H1 (cell line): Measurements from ENCODE around the gene HOXB3. TPM values are rescaled to one million over a fixed set of nuclear protein-coding genes. Genes with fewer than 3 reads are reported as not detected.

Source experiments
- CTCF ChIA-PET: fragments of 300-600 bp; sonication (Branson Sonifier 250); formaldehyde crosslinking; loops from one replicate; lab custom pipeline; 2021; ENCODE audit not compliant: partially characterized antibody; lab: Charles Lee
- POLR2A ChIA-PET: fragments of 300-600 bp; sonication (Branson Sonifier 250); formaldehyde crosslinking; loops from one replicate; lab custom pipeline; 2021; ENCODE audit warnings: inconsistent platforms; ENCODE audit not compliant: partially characterized antibody; lab: Charles Lee
- DNase-seq, 2 experiments: peaks; one replicate each; pipeline versions ENCODE4 v3.0.0 to v3.0.0-alpha.2; 2010 to 2022; ENCODE audit warnings: low spot score in 2 of 2, low read depth in 1 of 2, mixed read lengths in 1 of 2
- FAIRE-seq: peaks from 2 replicates; lab custom pipeline; 2011; peaks lifted over from hg19 to GRCh38; lab: Jason Lieb, UNC
- H2AFZ ChIP-seq: 2 replicates; pipeline ENCODE4 v1.8.1; 2012; ENCODE audit warnings: low read length, inconsistent platforms
- H2AK5ac ChIP-seq: 2 replicates; pipeline ENCODE4 v1.6.1; 2013; ENCODE audit warnings: low read depth, low read length
- H2BK120ac ChIP-seq: replicated peaks from 2 replicates; pipeline ENCODE3; 2013; ENCODE audit warnings: low read depth, low read length, inconsistent platforms
- H2BK12ac ChIP-seq: 2 replicates; pipeline ENCODE4 v1.6.1; 2013; ENCODE audit warnings: low read depth, low read length
- H2BK15ac ChIP-seq: 2 replicates; pipeline ENCODE4 v1.6.1; 2013; ENCODE audit warnings: low read length
- H2BK20ac ChIP-seq: 2 replicates; pipeline ENCODE4 v1.6.1; 2013; ENCODE audit warnings: low read length
- H2BK5ac ChIP-seq: 2 replicates; pipeline ENCODE4 v1.6.1; 2013; ENCODE audit warnings: low read depth, low read length
- H3K14ac ChIP-seq: 2 replicates; pipeline ENCODE4 v1.6.1; 2013; ENCODE audit warnings: inconsistent platforms; ENCODE audit not compliant: insufficient read length
- H3K18ac ChIP-seq: 2 replicates; pipeline ENCODE4 v1.6.1; 2013; ENCODE audit warnings: low read length; ENCODE audit errors: extremely low read depth
- H3K23ac ChIP-seq: 2 replicates; pipeline ENCODE4 v1.6.1; 2013; ENCODE audit warnings: inconsistent platforms; ENCODE audit not compliant: insufficient read length
- H3K23me2 ChIP-seq: 2 replicates; pipeline ENCODE4 v1.6.1; 2013; ENCODE audit warnings: low read depth, low read length
- H3K27ac ChIP-seq: 2 replicates; pipeline ENCODE4 v1.6.1; 2011; ENCODE audit warnings: low read depth, low read length, inconsistent platforms
- H3K27me3 ChIP-seq, 4 experiments: replicated peaks in 1 of 4; 1 replicate in 1 of 4; 2 replicates in 3 of 4; pipeline versions ENCODE4 v1.6.1 to v1.8.1; 2011 to 2013; ENCODE audit warnings: low read length in 3 of 4, mild to moderate bottlenecking in 3 of 4, inconsistent platforms in 2 of 4, mixed read lengths in 2 of 4, moderate library complexity in 1 of 4; ENCODE audit not compliant: control insufficient read depth in 3 of 4, insufficient read depth in 3 of 4; ENCODE audit errors: extremely low read depth in 1 of 4
- H3K36me3 ChIP-seq, 4 experiments: 2 replicates each; pipeline versions ENCODE4 v1.6.1 to v1.8.1; 2011 to 2013; ENCODE audit warnings: mild to moderate bottlenecking in 4 of 4, low read length in 3 of 4, moderate library complexity in 2 of 4, control low read depth in 1 of 4, inconsistent platforms in 1 of 4; ENCODE audit not compliant: insufficient read depth in 4 of 4, control insufficient read depth in 2 of 4
- H3K4ac ChIP-seq: replicated peaks from 2 replicates; pipeline ENCODE3; 2013; ENCODE audit warnings: low read length, low read depth, mixed read lengths, inconsistent platforms; ENCODE audit not compliant: insufficient read length
- H3K4me1 ChIP-seq, 4 experiments: replicated peaks in 1 of 4; 1 replicate in 1 of 4; 2 replicates in 3 of 4; pipeline versions ENCODE4 v1.6.1 to v1.8.1; 2011 to 2013; ENCODE audit warnings: low read length in 3 of 4, inconsistent platforms in 2 of 4, mixed read lengths in 1 of 4; ENCODE audit not compliant: insufficient read depth in 4 of 4, control insufficient read depth in 3 of 4
- H3K4me2 ChIP-seq, 2 experiments: 2 replicates each; pipeline versions ENCODE4 v1.6.1 to v1.8.1; 2011 to 2013; ENCODE audit warnings: low read depth in 2 of 2, low read length in 2 of 2, control low read depth in 1 of 2, inconsistent platforms in 1 of 2, mild to moderate bottlenecking in 1 of 2; ENCODE audit not compliant: insufficient read depth in 1 of 2
- H3K4me3 ChIP-seq, 4 experiments: fragments of 200-600, 300-600 bp in 1 of 4; sonication (generic), shearing (Covaris generic), sonication (Bioruptor Twin) in 1 of 4; 2 replicates each; pipeline versions ENCODE4 v1.5.1 to v1.8.1; 2011 to 2016; ENCODE audit warnings: low read length in 4 of 4, low read depth in 3 of 4, control low read depth in 2 of 4, inconsistent platforms in 2 of 4, mild to moderate bottlenecking in 2 of 4, mixed read lengths in 1 of 4, moderate library complexity in 1 of 4; ENCODE audit not compliant: insufficient read depth in 2 of 4; ENCODE audit errors: extremely low read depth in 1 of 4
- H3K56ac ChIP-seq: replicated peaks from 2 replicates; pipeline ENCODE3; 2013; ENCODE audit warnings: low read depth, mild to moderate bottlenecking, mixed read lengths, low read length, inconsistent platforms; ENCODE audit not compliant: insufficient read length
- H3K79me1 ChIP-seq: 2 replicates; pipeline ENCODE4 v1.6.1; 2013; ENCODE audit warnings: low read depth, low read length, control low read depth
- H3K79me2 ChIP-seq, 2 experiments: 2 replicates each; pipeline versions ENCODE4 v1.6.1 to v1.8.1; 2012 to 2013; ENCODE audit warnings: low read length in 2 of 2, mild to moderate bottlenecking in 2 of 2, inconsistent platforms in 1 of 2; ENCODE audit not compliant: insufficient read depth in 2 of 2, control insufficient read depth in 1 of 2
- H3K9ac ChIP-seq, 4 experiments: replicated peaks in 1 of 4; 1 replicate in 1 of 4; 2 replicates in 3 of 4; pipeline versions ENCODE4 v1.6.1 to v1.8.1; 2011 to 2013; ENCODE audit warnings: low read depth in 3 of 4, low read length in 3 of 4, control low read depth in 2 of 4, mild to moderate bottlenecking in 2 of 4, moderate library complexity in 2 of 4, inconsistent platforms in 1 of 4; ENCODE audit errors: extremely low read depth in 1 of 4
- H3K9me3 ChIP-seq, 2 experiments: 2 replicates each; pipeline versions ENCODE4 v1.6.1 to v1.8.1; 2012 to 2013; ENCODE audit warnings: mild to moderate bottlenecking in 2 of 2, moderate library complexity in 2 of 2, control low read depth in 1 of 2, inconsistent platforms in 1 of 2, low read depth in 1 of 2, low read length in 1 of 2, mixed read lengths in 1 of 2; ENCODE audit not compliant: insufficient read depth in 2 of 2
- H4K20me1 ChIP-seq, 2 experiments: replicated peaks in 1 of 2; 2 replicates each; pipeline versions ENCODE3 to v1.8.1; 2011 to 2013; ENCODE audit warnings: inconsistent platforms in 2 of 2, low read length in 2 of 2, mild to moderate bottlenecking in 1 of 2; ENCODE audit not compliant: insufficient read depth in 2 of 2, control insufficient read depth in 1 of 2
- H4K5ac ChIP-seq: 2 replicates; pipeline ENCODE4 v1.6.1; 2013; ENCODE audit warnings: low read length, low read depth, mixed read lengths, inconsistent platforms; ENCODE audit not compliant: insufficient read length
- H4K8ac ChIP-seq: 2 replicates; pipeline ENCODE4 v1.8.0; 2013; ENCODE audit warnings: mild to moderate bottlenecking, moderate library complexity, low read length, inconsistent platforms; ENCODE audit not compliant: insufficient read depth; ENCODE audit errors: extremely low read depth
- H4K91ac ChIP-seq: replicated peaks from 2 replicates; pipeline ENCODE3; 2013; ENCODE audit warnings: low read length, mixed read lengths, inconsistent platforms; ENCODE audit not compliant: insufficient read length
- BRCA1 ChIP-seq: IDR thresholded peaks from 2 replicates; pipeline ENCODE4 v1.6.1; 2012; ENCODE audit warnings: low read depth, low read length, improper control_type of control experiment
- CBX8 ChIP-seq: fragments of 300-800, 300-1000 bp; sonication (generic); IDR thresholded peaks from 2 replicates; pipeline ENCODE4 v1.7.1; 2016; ENCODE audit warnings: low read depth, low read length, borderline replicate concordance
- GABPA ChIP-seq: IDR thresholded peaks from 2 replicates; pipeline ENCODE4 v1.6.1; 2011; ENCODE audit warnings: mild to moderate bottlenecking, low read length, moderate library complexity, borderline replicate concordance; ENCODE audit not compliant: insufficient read depth
- JUN ChIP-seq: IDR thresholded peaks from 2 replicates; pipeline ENCODE4 v1.6.1; 2011; ENCODE audit warnings: low read depth, mild to moderate bottlenecking, improper control_type of control experiment, low read length
- NANOG ChIP-seq: IDR thresholded peaks from 2 replicates; pipeline ENCODE4 v1.6.1; 2011; ENCODE audit warnings: low read length, low read depth, mild to moderate bottlenecking, inconsistent platforms; ENCODE audit not compliant: insufficient read depth, poor library complexity, severe bottlenecking
- PHF8 ChIP-seq: fragments of 200-600 bp; sonication (generic); conservative IDR thresholded peaks from 2 replicates; pipeline ENCODE4 v1.7.1; 2012; ENCODE audit warnings: low read depth, mild to moderate bottlenecking, inconsistent platforms, low read length, moderate library complexity
- RNF2 ChIP-seq: fragments of 200-900, 300-1000 bp; sonication (generic); IDR thresholded peaks from 2 replicates; pipeline ENCODE4 v1.7.1; 2016; ENCODE audit warnings: borderline replicate concordance, low read depth, mild to moderate bottlenecking, antibody characterized with exemption, low read length; ENCODE audit not compliant: poor library complexity, severe bottlenecking; ENCODE audit errors: missing control alignments
- SIX5 ChIP-seq: IDR thresholded peaks from 2 replicates; pipeline ENCODE4 v1.6.1; 2011; ENCODE audit warnings: mild to moderate bottlenecking, low read depth, low read length
- TCF12 ChIP-seq: IDR thresholded peaks from 2 replicates; pipeline ENCODE4 v1.6.1; 2011; ENCODE audit warnings: low read depth, mild to moderate bottlenecking, low read length
- TEAD4 ChIP-seq: IDR thresholded peaks from 2 replicates; pipeline ENCODE4 v1.6.1; 2012; ENCODE audit warnings: low read depth, low read length, inconsistent platforms, mixed read lengths
- WGBS, 2 experiments: shearing (Covaris generic) in 1 of 2; methylation state at CpG; one replicate each; pipeline versions ENCODE4 v1.1.6 to v1.1.7; 2013 to 2015; ENCODE audit warnings: low lambda C conversion rate in 2 of 2, mixed read lengths in 2 of 2, inconsistent platforms in 1 of 2, low coverage in 1 of 2, missing lambda C conversion rate in 1 of 2; ENCODE audit not compliant: insufficient replicate concordance in 2 of 2, insufficient coverage in 1 of 2, insufficient read length in 1 of 2; ENCODE audit errors: extremely low coverage in 1 of 2, missing lambda C conversion rate in 1 of 2; 5-methylcytosine and 5-hydroxymethylcytosine counted together
- polyA plus RNA-seq, 7 experiments: library from polyadenylated mRNA; depleted of rRNA in 3 of 7; stranded (reverse) in 5 of 7; unstranded in 2 of 7; fragments of >200 nt in 5 of 7; fragments of 200-250 nt in 2 of 7; gene quantifications; 1 replicate in 5 of 7; 2 replicates in 1 of 7; 4 replicates in 1 of 7; pipeline versions ENCODE4 v1.2.1 to v1.2.3, GENCODE V29; 2011 to 2013; ENCODE audit warnings: missing spikeins in 2 of 7, mixed read lengths in 2 of 7
- total RNA-seq: library from RNA; stranded (reverse); fragmentation: NEBNext Ultra II Directional; extraction: Animal tissue kit (Norgen Biotek cat#: 25700); gene quantifications from 2 replicates; pipeline ENCODE4 v1.2.1, GENCODE V29; 2021

Gene HOXB3
- total and polyA plus RNA-seq, 2 of the 8 experiments (the other 6 are each of a cell fraction or from before 2014, with no cell fraction given): not detected

- peak in 1 of 2 experiments; percentile 80 for DNase-seq
- Histone ChIP-seq H3K4me3 (peak overlapping the region in 3 of 4 experiments; percentile 12 to 52 (median 19); a peak in 5 of 8 replicates), H4K20me1 (peaks cover 36 to 50% of the 10 kb centered on the region in 2 experiments), H2BK5ac (no peak overlapping the region), H3K4me2 (peak overlapping the region; percentile 55 to 61), H2BK120ac (no peak overlapping the region), H4K5ac (no peak overlapping the region), H3K4me1 (peaks cover 0 to 12% (median 6%) of the 10 kb centered on the region in 4 experiments; a peak in 6 of 7 replicates), H3K23me2 (no peaks in the 10 kb centered on the region; the same call in 1 of the 2 replicates), H4K8ac (peak overlapping the region; percentile 20; the same call in 1 of the 2 replicates), H3K79me1 (no peaks in the 10 kb centered on the region), H3K79me2 (no peaks in the 10 kb centered on the region), H3K36me3 (peaks cover 0 to 13% (median 0%) of the 10 kb centered on the region in 4 experiments; a peak in 1 of 8 replicates), H3K4ac (no peak overlapping the region), H3K14ac (no peak overlapping the region), H2BK20ac (no peak overlapping the region), H2AK5ac (no peak overlapping the region), H3K27ac (no peak overlapping the region), H3K23ac (no peak overlapping the region), H3K9me3 (no peaks in the 10 kb centered on the region), H3K27me3 (peaks cover 98 to 100% (median 100%) of the 10 kb centered on the region in 4 experiments), H2AFZ (no peak overlapping the region), H3K18ac (no peak overlapping the region), H2BK12ac (no peak overlapping the region), H3K9ac (no peak overlapping the region), H4K91ac (no peak overlapping the region), H2BK15ac (no peak overlapping the region), H3K56ac (no peak overlapping the region)
- FAIRE-seq: no peak
- CTCF ChIA-PET: interaction anchor here (0.7 to 2.2 kb wide), 14 partner anchors 10 to 469 kb away, joined by 3 to 13 read pairs (median 3); partner anchors contain the start of genes HOXB5 and HOXB8
- 2% methylated on average over 49 of the region's 66 CpGs; no CpG with 5 or more reads in 1 of the 2 experiments for WGBS, 2 experiments
- POLR2A ChIA-PET: interaction anchor here (1.1 to 1.6 kb wide), 3 partner anchors 10 to 18 kb away, joined by 3 to 4 read pairs (median 3); no protein-coding TSS in a partner anchor
- no peak for TF ChIP-seq TCF12
- no peak for TF ChIP-seq TEAD4
- peak; percentile 59 for TF ChIP-seq RNF2
- no peak for TF ChIP-seq JUN
- no peak for TF ChIP-seq SIX5
- no peak for TF ChIP-seq PHF8
- no peak for TF ChIP-seq NANOG
- 0 out of 2 replicates have a peak, but pooled peaks have one; percentile 64 for TF ChIP-seq CBX8
- TF ChIP-seq BRCA1: no peak
- TF ChIP-seq GABPA: peak; percentile 74; the same call in 1 of the 2 replicates
These were observed 34.8 kb upstream of the HOXB3 start for GRCh38 chr17:48624544-48625494.
